ENCODE measurements around the gene C1orf35. TPM values are rescaled to one million over a fixed set of nuclear protein-coding genes. Genes with fewer than 3 reads are reported as not detected.

C1orf35 gene
- total RNA-seq, 1 donor from 2014 or later = 2.4 TPM

- TF ChIP-seq CTCF (IDR thresholded peaks at IDR 0.05) = no peak
- H3K9me3 ChIP-seq = peaks cover 0 to 6% of the 10 kb centered on the region in 2 donors
- no peak overlapping the region for H3K27ac ChIP-seq
- no peaks in the 10 kb centered on the region for H3K27me3 ChIP-seq
- peaks cover 24 to 27% of the 10 kb centered on the region in 2 donors for H3K36me3 ChIP-seq
- peaks cover 10 to 28% of the 10 kb centered on the region in 2 donors for H3K4me1 ChIP-seq
- no peak overlapping the region for H3K4me3 ChIP-seq
- no peak for DNase-seq (ENCODE audit: low spot score in 2 of 2)
- intact Hi-C loops (cut with DNase I) = no loop called here
These were observed 9.8 kb downstream of the C1orf35 start for GRCh38 chr1:228093050-228093906.

- peaks cover 0 to 6% of the 10 kb centered on the region in 2 donors for H3K9me3 ChIP-seq
- peaks cover 16 to 36% of the 10 kb centered on the region in 2 donors for H3K4me1 ChIP-seq
- TF ChIP-seq CTCF (IDR thresholded peaks at IDR 0.05) = no peak
- no peak overlapping the region for H3K4me3 ChIP-seq
- H3K36me3 ChIP-seq = peaks cover 16 to 19% of the 10 kb centered on the region in 2 donors
- H3K27me3 ChIP-seq = no peaks in the 10 kb centered on the region
- H3K27ac ChIP-seq = no peak overlapping the region
- intact Hi-C loops (cut with DNase I) = no loop called here
- no peak for DNase-seq (ENCODE audit: low spot score in 2 of 2)
These were observed 10.6 kb downstream of the C1orf35 start for GRCh38 chr1:228092342-228093049.

- Histone ChIP-seq H3K4me3 (no peak overlapping the region), H3K9me3 (peaks cover 0 to 6% of the 10 kb centered on the region in 2 donors), H3K4me1 (peaks cover 27 to 49% of the 10 kb centered on the region in 2 donors), H3K27me3 (no peaks in the 10 kb centered on the region), H3K36me3 (peaks cover 5 to 12% of the 10 kb centered on the region in 2 donors), H3K27ac (no peak overlapping the region)
- TF ChIP-seq CTCF (IDR thresholded peaks at IDR 0.05) = no peak
- intact Hi-C loops (cut with DNase I) = no loop called here
- no peak for DNase-seq (ENCODE audit: low spot score in 2 of 2)
These were observed 12.0 kb downstream of the C1orf35 start for GRCh38 chr1:228091084-228091483.

- intact Hi-C loops (cut with DNase I) = no loop called here
- H3K27ac ChIP-seq = no peak overlapping the region
- peaks cover 0 to 6% of the 10 kb centered on the region in 2 donors for H3K9me3 ChIP-seq
- peak in 1 of 2 donors; percentile 58 for DNase-seq (ENCODE audit: low spot score in 2 of 2)
- H3K36me3 ChIP-seq = peaks cover 5 to 8% of the 10 kb centered on the region in 2 donors
- no peak overlapping the region for H3K4me3 ChIP-seq
- H3K27me3 ChIP-seq = no peaks in the 10 kb centered on the region
- TF ChIP-seq CTCF (IDR thresholded peaks at IDR 0.05) = no peak
- H3K4me1 ChIP-seq = peaks cover 32 to 54% of the 10 kb centered on the region in 2 donors
These were observed 12.5 kb downstream of the C1orf35 start for GRCh38 chr1:228090613-228091081.

- peak in 1 of 2 donors; percentile 58 for DNase-seq (ENCODE audit: low spot score in 2 of 2)
- Histone ChIP-seq H3K27ac (peak overlapping the region in 1 of 2 donors; percentile 22), H3K36me3 (peaks cover 5 to 7% of the 10 kb centered on the region in 2 donors), H3K4me3 (no peak overlapping the region), H3K27me3 (no peaks in the 10 kb centered on the region), H3K4me1 (peaks cover 41 to 63% of the 10 kb centered on the region in 2 donors), H3K9me3 (peaks cover 0 to 5% of the 10 kb centered on the region in 2 donors)
- TF ChIP-seq CTCF (IDR thresholded peaks at IDR 0.05) = no peak
- intact Hi-C loops (cut with DNase I) = no loop called here
These were observed 13.4 kb downstream of the C1orf35 start for GRCh38 chr1:228089519-228090380.

All from ascending aorta (tissue), 2 donors.